ENCODE data around the gene GRM8. TPM values are rescaled to one million over a fixed set of nuclear protein-coding genes. Genes with fewer than 3 reads are reported as not detected.

The GRM8 gene
- total RNA-seq, 6 donors from 2014 or later = 0.49 to 6.5 (median 1.8) TPM; not detected in 3

DNA sequence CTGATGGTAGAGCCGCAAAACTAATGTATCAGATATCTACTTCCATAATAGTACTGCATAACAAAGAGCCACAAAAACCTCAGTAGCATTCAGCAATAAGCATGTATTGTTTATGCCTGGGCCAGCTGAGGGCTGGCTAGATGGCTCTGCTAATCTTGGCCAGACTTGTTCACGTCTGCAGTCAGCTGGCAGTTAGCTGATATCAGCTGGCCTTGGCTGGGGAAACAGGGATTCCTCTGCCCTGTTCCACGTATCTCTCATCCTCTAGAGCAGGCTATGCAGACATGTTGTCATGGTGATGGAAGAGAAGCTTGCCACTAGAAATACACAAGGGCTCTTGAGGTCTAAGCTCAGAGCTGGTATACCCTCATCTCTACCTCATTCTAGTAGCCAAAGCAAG, 62.9 kb downstream of the GRM8 start:
- Histone ChIP-seq H3K4me3 (no peak overlapping the region), H3K4me1 (no peaks in the 10 kb centered on the region), H3K36me3 (no peaks in the 10 kb centered on the region), H3K27ac (no peak overlapping the region), H3K9me3 (no peaks in the 10 kb centered on the region), H3K27me3 (no peaks in the 10 kb centered on the region)
- TF ChIP-seq POLR2AphosphoS5 (IDR thresholded peaks at IDR 0.05) = no peak
- DNase-seq = no peak
- ATAC-seq (ENCODE audit: low FRiP score in 2 of 2) = no peak
- 45 to 54% methylated on average over 3 of the region's 3 CpGs for WGBS, 2 donors

DNA sequence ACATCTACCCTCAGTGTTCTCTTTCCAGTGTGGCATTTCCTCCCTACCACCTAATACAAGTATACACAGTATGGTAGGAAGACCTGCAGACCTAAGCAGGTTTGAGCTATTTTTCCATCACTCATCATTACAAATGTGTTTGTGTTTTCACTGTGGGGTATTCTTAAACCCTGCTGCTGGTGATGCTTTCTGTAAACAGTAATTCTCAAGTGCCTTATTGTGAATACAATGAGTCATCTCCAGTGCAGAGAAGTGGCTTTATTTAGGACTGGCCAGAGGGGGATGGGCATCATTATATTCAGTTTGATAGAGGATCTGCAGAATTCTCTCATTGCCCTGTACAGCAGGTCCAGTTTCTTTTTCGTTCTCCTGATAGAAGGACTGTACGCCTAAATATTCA, 63.7 kb downstream of the GRM8 start:
- no peak for ATAC-seq (ENCODE audit: low FRiP score in 2 of 2)

DNA sequence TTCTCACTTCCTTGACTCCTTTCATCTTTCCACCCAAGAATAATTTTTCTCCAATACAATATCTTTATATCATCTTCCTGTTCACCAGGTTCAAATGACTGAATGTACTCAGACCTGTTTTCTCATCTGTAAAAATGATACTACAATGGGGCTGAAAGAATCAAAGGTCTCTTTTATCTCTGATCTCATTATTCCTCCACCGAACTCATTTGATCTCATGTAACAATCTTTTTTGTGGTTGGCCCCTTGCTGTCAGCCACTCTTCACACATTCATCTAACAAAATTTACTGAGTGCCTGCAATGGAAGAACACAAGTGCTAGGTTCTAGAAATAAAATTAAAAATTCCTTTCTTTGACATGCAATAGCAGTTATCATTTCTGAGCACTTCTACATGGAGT, 65.0 kb downstream of the GRM8 start:
- ATAC-seq (ENCODE audit: low FRiP score in 2 of 2) (no peak), DNase-seq (no peak)
- no peak overlapping the region for H3K4me3 ChIP-seq
- no peak for TF ChIP-seq EP300 (IDR thresholded peaks at IDR 0.05)
- no peak for TF ChIP-seq POLR2AphosphoS5 (IDR thresholded peaks at IDR 0.05)
- no peaks in the 10 kb centered on the region for H3K4me1 ChIP-seq
- WGBS, 2 donors = 78 to 89% methylated on average over 1 of the region's 1 CpG
- no peaks in the 10 kb centered on the region for H3K27me3 ChIP-seq
- no peak overlapping the region for H3K27ac ChIP-seq
- H3K36me3 ChIP-seq = no peaks in the 10 kb centered on the region
- no peaks in the 10 kb centered on the region for H3K9me3 ChIP-seq

More for the DNA sequence above, 63.7 kb downstream of the GRM8 start:
- H3K4me1 ChIP-seq = no peaks in the 10 kb centered on the region
- H3K4me3 ChIP-seq = no peak overlapping the region
- no peaks in the 10 kb centered on the region for H3K27me3 ChIP-seq
- 73 to 79% methylated on average over 2 of the region's 2 CpGs for WGBS, 2 donors
- TF ChIP-seq POLR2A (IDR thresholded peaks at IDR 0.05) (no peak), POLR2AphosphoS5 (IDR thresholded peaks at IDR 0.05) (no peak), EP300 (IDR thresholded peaks at IDR 0.05) (no peak)
- TF ChIP-seq, protein P1, sequence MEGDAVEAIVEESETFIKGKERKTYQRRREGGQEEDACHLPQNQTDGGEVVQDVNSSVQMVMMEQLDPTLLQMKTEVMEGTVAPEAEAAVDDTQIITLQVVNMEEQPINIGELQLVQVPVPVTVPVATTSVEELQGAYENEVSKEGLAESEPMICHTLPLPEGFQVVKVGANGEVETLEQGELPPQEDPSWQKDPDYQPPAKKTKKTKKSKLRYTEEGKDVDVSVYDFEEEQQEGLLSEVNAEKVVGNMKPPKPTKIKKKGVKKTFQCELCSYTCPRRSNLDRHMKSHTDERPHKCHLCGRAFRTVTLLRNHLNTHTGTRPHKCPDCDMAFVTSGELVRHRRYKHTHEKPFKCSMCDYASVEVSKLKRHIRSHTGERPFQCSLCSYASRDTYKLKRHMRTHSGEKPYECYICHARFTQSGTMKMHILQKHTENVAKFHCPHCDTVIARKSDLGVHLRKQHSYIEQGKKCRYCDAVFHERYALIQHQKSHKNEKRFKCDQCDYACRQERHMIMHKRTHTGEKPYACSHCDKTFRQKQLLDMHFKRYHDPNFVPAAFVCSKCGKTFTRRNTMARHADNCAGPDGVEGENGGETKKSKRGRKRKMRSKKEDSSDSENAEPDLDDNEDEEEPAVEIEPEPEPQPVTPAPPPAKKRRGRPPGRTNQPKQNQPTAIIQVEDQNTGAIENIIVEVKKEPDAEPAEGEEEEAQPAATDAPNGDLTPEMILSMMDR (IDR thresholded peaks at IDR 0.05) = no peak
- DNase-seq = no peak
- no peak overlapping the region for H3K27ac ChIP-seq
- no peaks in the 10 kb centered on the region for H3K9me3 ChIP-seq
- H3K36me3 ChIP-seq = no peaks in the 10 kb centered on the region

DNA sequence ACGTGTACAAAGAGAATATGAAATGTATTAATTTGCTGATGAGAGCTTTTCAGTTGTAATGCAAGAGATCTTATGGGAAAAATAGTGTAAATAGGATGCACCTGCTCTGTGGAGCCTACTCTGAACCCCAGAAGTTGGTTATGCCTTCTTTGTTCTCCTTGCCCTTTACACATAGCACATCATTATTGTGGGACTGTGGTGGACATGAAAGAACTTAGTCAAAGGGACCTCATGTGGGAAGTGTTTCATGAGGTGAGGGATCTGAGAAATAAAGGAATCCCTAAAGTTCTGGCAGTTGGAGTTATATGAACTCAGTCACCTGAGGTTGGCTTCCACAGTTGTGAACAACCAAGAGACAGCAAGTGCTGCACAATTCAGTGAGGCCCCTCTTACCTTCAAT, 66.1 kb downstream of the GRM8 start:
- 42 to 58% methylated on average over 1 of the region's 1 CpG for WGBS, 2 donors
- no peak for ATAC-seq (ENCODE audit: low FRiP score in 2 of 2)
- H3K36me3 ChIP-seq = no peaks in the 10 kb centered on the region
- no peaks in the 10 kb centered on the region for H3K27me3 ChIP-seq
- no peak overlapping the region for H3K27ac ChIP-seq
- no peak for DNase-seq
- H3K9me3 ChIP-seq = no peaks in the 10 kb centered on the region
- no peaks in the 10 kb centered on the region for H3K4me1 ChIP-seq
- TF ChIP-seq EP300 (IDR thresholded peaks at IDR 0.05) = no peak
- TF ChIP-seq POLR2AphosphoS5 (IDR thresholded peaks at IDR 0.05) = no peak
- no peak for TF ChIP-seq POLR2A (IDR thresholded peaks at IDR 0.05)
- TF ChIP-seq, protein P1 (IDR thresholded peaks at IDR 0.05) = no peak
- H3K4me3 ChIP-seq = no peak overlapping the region

DNA sequence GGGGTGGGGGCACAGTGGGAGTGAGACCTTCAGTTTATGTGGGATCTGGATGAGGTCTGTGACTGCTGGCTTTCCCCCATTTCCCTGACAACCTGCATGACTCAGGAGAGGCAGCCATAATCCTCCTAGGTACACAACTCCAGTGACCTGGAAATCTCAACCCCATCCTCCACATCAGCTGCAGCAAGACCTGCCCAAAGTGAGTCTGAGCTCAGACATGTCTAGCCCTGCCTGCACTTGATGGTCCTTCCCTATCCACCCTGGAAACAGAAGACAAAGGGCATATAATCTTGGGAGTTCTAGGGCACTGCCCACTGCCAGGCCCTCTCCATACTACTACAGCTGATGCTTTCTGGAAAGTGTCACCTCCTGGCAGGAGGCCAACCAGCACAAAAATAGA, 75.6 kb downstream of the GRM8 start:
- DNase-seq (no peak), ATAC-seq (ENCODE audit: low FRiP score in 2 of 2) (no peak)
- no peak overlapping the region for H3K27ac ChIP-seq
- no peaks in the 10 kb centered on the region for H3K36me3 ChIP-seq
- H3K4me3 ChIP-seq = no peak overlapping the region
- H3K27me3 ChIP-seq = no peaks in the 10 kb centered on the region
- TF ChIP-seq EP300 (IDR thresholded peaks at IDR 0.05) (no peak), POLR2AphosphoS5 (IDR thresholded peaks at IDR 0.05) (no peak), POLR2A (IDR thresholded peaks at IDR 0.05) (no peak)
- TF ChIP-seq, protein P1 (IDR thresholded peaks at IDR 0.05) = no peak
- H3K4me1 ChIP-seq = no peaks in the 10 kb centered on the region
- no peaks in the 10 kb centered on the region for H3K9me3 ChIP-seq

DNA sequence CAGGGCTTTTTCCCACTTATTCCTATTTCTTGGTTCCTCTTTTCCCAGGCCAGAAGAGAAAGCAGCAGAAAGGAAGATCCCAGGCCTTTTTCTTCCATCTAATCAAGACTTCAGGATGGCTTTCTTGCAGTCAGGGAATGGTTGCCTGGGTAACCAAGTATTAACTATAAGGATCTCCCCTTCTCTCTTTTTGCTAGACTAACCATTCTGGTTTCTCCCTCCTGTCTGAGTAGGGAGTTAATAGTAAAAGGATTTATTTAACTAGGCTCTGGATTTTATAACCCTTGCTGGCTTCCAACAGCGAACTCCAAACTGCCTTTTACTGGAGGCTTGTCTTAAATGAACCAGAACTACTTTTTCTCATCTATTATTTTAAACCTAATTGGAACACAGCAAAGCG, 90.4 kb downstream of the GRM8 start:
- Histone ChIP-seq H3K27ac (no peak overlapping the region), H3K36me3 (no peaks in the 10 kb centered on the region), H3K27me3 (no peaks in the 10 kb centered on the region), H3K4me3 (no peak overlapping the region), H3K9me3 (no peaks in the 10 kb centered on the region), H3K4me1 (no peaks in the 10 kb centered on the region)
- TF ChIP-seq, protein P1 (IDR thresholded peaks at IDR 0.05) = no peak
- no peak for TF ChIP-seq POLR2AphosphoS5 (IDR thresholded peaks at IDR 0.05)
- no peak for TF ChIP-seq POLR2A (IDR thresholded peaks at IDR 0.05)
- TF ChIP-seq EP300 (IDR thresholded peaks at IDR 0.05) = no peak
- 73 to 77% methylated on average over 2 of the region's 2 CpGs for WGBS, 2 donors
- ATAC-seq (ENCODE audit: low FRiP score in 2 of 2) = no peak
- DNase-seq = no peak

All from upper lobe of left lung (tissue), 6 donors.